ENCODE measurements around the gene BRF1.
"Not testable (repeated sequence)": the region's sequence is repeated elsewhere in the genome, so short reads cannot be mapped to it uniquely, and the experiment has no call there.

The BRF1 gene

DNA sequence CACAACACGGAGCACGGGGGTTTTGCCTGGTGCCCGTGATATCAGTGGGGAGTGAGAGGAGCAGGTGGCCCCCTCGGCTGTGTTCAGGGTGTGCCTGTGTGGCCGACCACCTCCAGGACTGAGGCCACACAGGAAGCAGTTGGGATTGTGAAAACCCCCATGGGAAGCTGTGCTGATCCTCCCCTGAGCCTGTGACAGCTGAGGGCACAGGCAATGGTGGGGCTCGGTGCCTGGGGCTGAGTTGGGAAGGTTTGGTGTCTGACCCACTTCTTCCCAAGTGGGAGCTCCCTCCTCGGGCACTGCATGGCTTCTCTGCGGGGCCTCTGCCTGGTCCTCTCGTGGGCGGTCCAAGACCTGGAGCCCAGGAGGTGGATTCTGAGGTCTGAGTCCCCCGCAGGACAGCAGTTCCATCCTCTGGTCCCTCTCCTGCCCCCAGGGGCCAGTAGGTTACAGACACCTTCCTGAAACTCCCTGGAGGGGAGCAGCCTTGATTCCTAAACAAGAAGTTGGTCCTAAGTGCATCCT is 31.6 kb upstream of the BRF1 start:
- FAIRE-seq (no peak), DNase-seq (ENCODE audit: low spot score) (no peak)

DNA sequence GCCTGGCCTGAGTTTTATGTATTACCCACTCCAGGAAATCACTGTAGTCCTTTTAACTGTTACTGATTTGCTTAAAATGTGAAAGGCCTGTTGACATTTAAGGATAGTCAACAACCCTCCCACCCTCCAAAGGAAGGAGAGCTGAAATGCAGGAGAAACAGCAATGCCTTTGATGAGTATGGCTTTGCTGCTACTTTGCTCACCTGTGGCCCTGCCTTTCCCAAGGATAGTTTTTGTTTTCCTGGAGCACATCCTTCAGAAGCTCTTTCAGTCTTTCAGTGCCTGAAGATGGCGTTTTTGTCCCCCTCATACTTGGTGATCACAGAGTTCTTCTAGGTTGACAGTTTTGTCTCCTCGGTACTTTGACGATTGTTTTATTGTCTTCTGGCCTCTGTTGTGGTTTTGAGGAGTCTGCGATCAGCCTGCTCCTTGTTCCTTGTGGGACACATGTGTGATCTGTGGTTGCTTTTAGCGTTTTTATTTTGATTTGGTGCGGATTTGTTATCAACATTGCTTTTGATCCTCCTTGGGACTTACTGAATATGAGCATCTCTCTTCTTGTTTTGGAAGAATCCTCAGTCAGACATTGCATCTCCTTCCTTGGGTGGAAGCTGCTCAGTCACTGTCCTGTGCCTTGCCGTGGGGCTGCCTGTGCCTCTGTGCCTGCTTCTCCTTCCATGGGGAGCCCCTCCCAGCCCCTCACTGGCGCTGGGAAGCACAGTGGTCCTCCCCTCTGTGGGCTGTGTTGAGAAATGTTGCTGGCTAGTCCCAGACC is 31.0 kb upstream of the BRF1 start:
- DNase-seq (ENCODE audit: low spot score) (no peak), FAIRE-seq (no peak)

DNA sequence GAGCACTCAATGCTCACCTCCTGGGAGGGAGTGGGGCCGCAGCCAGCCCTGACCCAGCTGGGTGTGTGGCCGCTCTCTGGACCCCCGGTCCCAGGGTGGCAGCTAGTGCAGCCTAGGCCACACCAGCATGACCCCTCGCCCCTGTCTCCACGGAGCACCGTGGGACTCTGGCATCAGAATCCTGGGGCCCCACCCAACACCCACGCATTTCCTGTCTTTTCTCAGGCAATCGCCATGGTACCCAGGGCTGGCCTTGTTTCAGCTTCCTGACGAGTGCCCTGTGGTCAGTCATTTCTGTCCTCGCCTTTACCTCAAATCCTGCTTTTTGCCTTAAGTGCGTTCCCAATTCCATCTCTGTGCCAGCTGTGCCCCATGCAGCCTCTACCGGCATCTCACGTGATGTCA is 29.7 kb upstream of the BRF1 start:
- FAIRE-seq (no peak), DNase-seq (ENCODE audit: low spot score) (no peak)

DNA sequence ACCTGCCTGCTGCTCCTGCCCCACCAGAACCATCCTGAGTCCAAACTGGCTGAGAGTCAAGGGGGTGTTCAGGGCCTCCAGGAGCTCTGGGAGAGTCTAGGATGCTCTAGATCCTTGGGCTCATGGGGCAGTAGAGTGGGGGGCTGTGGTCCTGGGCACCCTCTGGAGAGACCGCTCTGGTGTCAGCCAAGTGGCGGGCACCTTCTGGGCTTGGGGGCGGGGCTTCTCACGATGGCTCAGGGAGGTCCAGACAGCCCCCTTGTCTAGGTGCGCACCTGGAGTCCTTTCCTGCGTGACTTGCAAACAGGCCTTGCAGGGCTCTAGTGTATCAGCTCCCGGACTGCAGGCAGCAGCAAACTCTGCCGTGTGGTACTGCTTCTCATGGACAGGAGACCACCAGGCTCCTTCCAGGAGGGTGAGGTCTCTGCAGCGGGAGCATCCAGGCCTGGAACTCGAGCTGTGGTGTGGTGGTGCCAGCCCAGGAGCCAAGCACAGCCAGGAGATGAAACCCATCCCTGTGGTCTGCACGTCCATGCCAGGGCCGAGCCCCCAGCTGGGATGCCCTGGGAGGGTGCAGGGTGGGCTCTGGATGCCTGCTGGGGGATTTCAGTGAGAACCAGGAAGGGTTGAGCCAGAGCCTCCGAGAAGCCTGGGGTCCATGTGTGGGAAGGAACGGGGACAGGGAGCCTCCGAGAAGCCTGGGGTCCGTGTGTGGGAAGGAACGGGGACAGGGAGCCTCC is 28.8 kb upstream of the BRF1 start:
- FAIRE-seq (no peak), DNase-seq (ENCODE audit: low spot score) (no peak)

DNA sequence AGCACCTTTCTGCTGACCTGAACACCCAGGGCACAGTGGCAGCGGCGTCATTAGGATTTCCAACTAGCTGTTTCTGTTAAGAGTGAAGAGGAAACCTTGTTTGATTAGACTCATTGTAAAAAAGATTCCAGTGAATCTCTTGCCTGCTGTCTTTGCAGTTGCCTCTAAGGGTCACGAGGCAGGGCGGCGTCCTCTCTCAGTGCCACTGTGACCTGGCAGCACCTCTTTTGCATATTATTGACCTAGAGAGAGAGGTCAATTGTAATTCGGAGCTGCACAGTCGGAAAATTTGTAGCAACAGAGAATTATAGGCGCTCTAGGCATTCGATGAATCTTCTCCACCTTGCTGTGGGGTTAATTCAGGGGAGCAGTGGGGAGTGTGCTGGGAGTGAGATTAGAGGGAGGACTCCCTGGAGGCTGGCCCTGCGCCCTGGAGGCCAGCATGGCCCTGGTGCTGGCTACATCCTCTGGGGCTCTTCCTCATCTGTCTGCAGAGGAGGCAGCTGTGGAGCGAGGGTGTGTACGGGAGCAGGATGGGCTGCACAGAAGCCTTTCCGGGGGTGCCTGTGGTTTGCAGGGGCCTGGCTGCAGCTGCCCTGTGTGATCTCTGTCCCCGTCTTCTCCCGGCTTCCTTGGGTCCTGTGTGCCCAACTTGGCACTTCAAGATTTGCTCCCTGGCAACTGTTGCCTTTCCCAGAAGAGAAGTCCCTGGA is 28.0 kb upstream of the BRF1 start:
- no peak for FAIRE-seq
- no peak for DNase-seq (ENCODE audit: low spot score)

DNA sequence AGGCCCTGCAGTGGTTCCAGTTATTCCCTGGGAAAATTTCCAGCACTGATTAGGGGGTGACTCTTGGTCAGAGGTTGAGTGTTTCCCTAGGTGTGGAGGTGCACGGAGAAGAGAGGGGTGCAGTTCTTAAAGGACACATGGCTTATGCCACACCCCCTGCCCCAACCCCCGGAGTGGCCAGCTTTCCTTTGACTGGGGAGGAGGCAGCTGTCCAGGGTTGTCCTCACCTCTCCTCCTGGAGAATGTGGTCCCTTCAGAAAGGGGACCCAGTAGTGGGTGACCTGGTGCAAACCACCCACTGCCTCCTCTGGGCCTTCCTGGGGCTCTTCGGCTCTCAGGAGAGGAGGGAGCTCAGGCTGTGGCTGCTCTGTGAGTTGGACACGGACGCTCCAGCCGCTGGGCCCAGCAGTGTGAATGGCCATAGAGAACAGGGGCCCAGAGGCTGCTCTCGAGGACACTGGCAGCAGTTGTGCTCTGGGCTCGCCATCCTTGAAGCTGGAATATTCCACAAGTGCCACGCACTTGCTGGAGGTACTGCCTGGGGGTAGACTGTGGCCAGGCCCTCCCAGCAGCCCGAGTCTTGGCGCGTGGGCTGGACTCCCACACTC is 27.4 kb upstream of the BRF1 start:
- FAIRE-seq (no peak), DNase-seq (ENCODE audit: low spot score) (no peak)

DNA sequence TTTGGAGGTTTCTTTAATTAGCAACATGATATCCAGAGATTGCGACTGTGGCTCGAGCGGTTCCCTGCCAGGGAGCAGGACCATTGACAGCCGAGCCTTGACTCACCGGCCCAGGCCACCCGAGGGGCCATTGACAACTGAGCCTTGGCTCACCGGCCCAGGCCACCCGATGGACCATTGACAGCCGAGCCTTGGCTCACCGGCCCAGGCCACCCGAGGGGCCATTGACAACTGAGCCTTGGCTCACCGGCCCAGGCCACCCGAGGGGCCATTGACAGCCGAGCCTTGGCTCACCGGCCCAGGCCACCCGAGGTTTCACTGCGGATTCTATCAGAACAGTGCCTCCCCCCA is 26.9 kb upstream of the BRF1 start:
- DNase-seq (ENCODE audit: low spot score); FAIRE-seq: not testable (repeated sequence)

DNA sequence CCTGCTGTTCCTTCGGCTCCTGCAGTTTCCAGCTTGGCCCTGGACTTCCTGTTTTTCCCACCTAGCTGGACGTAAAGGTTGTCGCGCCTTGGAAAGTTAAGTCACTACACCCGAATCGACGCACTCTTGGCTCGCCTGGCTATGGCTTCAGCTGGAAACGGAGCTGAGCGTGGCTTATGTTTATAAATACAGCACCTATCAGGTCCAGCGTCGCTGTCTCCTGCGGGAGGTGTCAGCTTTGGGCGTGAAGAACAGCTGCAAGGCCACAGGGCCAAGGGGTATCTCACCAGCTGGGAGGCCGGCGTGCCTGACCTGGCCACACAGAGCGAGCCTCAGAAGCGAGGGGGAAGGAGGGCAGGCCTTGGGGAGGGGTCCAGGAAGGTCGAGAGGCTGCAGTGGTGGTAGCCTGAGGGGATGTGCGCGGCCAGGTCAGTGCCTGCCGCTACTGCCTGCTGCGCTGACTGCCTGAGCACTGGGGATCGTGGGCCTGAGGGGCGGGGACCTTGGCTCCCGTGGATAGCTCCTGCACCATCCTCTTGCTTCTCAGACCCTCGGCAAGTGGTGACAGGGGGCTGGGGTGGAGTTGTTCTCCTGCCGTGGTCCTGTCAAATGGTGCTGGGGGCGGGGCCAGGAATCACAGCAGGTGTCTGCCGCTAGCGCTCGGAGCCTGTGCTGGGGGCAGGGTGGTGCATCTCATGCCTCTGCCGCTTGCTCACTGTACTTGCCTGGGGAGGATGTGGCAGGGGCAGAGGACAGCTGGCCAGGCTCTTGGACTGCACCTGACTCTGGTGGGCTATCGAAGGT is 26.3 kb upstream of the BRF1 start:
- FAIRE-seq (no peak), DNase-seq (ENCODE audit: low spot score) (no peak)

DNA sequence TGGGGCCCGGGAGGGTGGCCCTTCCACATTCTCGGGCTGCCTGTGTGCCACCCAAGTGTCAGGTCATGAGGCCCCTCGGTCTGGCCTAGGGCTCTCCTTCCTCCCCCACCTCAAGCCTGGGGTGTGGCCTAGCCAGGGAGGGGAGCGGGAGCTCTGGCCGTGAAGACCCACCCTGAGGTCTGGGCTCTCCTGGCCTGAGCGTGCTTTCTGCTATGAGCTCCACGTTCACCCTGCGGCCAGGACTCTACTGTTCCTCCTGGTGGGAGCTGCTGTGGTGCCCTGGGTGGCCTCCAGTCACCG is 25.7 kb upstream of the BRF1 start:
- FAIRE-seq (no peak), DNase-seq (ENCODE audit: low spot score) (no peak)

DNA sequence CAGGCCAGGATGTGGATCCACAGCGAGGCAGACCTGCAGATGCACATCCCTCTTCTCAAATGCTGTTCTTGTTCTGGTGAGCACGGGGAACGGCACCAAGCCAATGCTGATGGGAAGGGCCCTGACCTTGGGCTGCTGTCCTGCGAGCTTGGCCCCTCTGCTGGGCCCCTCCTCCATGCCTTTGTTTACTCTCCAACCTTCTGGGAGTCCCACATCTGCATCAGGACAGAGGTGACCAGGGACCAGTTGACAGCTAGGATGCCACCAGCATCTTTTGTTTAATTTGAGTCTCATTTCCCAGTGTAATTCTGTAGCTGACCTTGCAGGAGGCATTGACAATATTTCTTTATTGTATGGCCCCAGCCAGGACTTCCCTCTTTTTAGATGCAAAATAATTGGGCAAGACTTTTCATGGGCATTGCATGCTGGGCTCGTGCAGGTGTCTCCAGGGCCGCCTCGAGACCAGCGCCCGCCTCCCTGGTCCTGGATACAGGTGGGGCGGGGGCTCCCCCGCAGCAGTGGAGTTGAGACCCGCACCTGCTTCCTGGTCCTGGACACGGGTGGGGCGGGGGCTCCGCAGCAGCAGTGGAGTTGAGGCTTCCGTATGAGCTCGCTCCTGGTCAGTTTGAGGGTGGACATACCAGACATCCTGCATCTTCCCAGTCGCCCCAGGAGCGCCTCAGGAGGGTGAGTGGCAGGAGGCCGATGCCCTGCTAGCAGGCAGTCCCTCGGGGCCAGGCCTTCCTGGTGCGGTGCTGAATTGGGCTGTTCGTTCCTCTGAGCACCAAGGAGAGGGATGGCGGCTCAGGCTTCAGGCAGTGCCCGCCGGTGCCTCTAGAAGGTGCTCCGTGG is 25.1 kb upstream of the BRF1 start:
- FAIRE-seq (no peak), DNase-seq (ENCODE audit: low spot score) (no peak)

DNA sequence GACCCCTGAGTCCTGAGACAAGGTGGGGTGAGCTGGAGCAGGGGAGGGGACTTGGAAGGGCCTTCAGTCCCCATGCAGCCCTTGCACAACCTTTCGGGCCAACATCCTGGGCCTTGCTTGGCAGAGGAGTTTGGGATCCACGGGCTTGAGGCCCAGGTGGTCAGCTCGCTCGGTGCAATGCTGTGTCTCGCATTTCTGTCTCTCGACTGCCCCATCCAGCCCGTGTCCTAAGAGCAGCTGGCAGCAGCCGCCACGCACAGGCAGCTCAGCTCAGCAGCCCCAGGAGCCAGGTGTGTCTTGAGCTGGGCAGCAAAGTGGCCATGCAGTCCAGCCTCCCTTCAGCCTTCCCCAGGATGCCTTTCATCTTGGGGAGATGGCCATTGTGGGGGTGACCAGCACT is 24.5 kb upstream of the BRF1 start:
- DNase-seq (ENCODE audit: low spot score): no peak
- no peak for FAIRE-seq

DNA sequence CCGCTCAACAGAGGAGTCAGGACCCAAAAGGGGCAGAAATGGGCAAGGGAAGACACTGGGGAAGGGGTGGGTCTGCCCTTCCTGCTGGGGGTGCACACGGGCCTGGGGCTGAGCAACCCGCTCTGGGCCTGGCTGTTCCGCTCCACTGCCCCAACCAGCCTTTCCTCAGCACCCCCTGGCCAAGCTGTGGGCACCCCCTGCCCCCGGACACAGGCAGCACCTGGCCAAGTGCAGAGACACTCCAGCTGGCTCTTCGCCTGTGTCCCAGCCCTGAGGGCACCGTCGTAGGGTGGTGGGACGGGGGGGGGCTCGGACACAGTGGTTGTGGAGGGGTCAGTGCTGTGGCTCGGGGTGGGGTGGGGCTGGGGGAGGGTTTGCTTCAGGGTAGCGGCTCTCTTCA is 24.1 kb upstream of the BRF1 start:
- DNase-seq (ENCODE audit: low spot score): no peak
- FAIRE-seq: no peak

DNA sequence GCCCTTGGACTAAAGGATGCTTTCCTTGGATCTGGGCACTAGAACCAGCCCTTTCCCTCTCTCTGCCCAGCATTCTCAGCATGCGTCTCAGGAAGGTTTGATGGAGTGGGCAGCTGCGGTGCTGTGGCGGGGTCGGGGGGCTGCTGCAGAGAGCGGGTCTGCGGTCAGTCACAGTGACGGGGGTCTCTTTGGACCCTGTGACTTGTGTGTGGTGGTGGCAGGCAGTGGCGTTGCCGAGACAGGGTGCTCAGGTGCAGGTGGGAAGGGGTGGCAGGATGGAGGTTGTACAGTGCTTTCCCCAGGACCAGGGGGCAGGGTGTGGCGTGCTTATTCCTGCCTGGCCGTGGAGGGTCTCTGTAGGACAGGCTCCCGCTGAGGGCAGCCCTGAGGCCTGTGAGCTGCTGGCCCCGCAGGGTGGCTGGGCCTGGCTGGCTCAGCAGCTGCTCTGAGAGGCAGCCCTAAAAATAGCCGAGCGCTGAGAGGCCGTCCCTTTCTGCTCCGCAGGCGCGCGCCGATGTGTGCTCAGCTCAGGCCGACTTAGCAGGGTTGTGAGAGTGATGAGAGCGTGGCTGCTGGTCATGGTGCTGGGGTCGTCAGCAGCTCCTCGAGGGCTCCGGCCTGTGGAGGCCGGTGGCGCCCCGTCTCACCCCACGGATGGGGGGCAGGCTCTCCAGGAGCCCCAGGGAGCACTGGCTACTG is 23.4 kb upstream of the BRF1 start:
- DNase-seq (ENCODE audit: low spot score) (no peak), FAIRE-seq (no peak)

DNA sequence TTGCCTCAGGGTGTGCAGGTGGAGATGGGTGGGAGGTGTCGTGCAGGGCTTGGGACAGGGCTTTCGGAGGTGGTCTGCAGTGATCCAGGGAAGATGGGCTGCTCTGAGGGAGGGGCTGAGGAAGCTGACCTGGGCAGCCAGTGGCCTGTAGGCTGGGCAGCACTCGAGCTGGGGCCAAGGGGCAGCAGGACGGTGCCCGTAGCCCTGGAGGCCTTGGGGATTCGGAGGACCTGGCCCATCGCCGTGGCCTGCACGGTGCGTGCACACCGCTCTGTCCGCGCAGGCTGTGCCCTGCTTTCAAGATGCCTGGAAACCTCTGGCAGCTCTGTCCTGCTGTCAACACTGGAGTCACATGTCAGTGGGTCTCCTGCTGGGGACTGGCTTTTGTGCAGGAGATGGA is 22.9 kb upstream of the BRF1 start:
- FAIRE-seq (no peak), DNase-seq (ENCODE audit: low spot score) (no peak)

DNA sequence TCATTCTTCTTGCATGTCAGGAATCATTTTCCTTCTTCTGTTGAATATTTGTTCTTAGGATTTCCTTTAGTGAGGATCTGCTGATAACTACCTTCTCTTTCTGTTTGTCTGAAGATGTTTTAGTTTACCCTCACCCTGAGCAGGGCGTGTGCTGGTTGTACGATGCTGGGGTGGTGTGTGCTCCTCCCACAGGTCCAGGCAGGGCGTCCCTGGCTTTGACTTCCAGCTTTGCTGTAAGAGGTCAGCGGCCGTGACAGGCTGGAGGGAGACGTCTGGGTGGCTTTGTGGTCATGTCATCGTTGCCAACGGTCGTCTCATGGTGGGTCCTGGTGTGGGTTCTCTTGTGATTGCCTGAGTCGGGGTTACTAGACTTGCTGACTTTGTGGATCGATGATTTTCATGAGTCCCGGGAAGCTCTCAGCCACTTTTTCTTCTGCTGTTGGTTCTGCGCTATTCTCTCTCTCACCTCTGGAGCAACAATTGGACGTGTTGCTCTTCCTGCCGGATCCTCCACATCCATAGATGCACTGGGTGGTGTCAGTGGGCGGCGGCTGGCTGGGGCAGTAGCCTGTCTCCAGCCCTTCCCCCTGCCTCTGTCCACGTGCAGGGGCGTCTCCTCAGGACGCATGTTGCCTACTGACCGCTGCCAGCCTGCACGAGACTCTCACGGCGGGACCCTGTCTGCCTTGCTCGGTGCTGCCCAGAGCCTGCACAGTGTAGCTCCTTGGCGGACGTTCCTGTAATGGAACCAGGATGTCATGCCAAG is 22.2 kb upstream of the BRF1 start:
- DNase-seq (ENCODE audit: low spot score) (no peak), FAIRE-seq (no peak)

DNA sequence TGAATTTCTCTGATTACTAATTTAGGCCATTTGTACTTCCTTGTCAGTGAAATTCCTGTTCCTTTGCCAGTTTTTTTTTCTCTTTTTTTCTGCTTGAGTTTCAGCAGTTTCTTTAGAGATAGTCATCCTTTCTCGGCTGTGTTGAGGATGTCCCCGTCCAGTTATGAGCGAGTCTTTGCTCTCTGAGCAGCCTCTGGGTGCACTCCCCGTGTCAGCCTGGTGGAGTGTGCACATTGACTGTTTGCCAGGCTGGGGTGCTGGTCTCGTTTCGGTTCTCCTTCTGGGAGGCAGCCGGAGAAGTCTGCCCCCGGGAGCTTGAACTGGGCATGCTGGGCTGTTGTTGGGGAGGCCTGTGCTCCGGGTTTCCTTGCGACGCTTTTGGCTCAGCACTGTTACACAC is 16.7 kb upstream of the BRF1 start:
- FAIRE-seq: no peak
- DNase-seq (ENCODE audit: low spot score): no peak

DNA sequence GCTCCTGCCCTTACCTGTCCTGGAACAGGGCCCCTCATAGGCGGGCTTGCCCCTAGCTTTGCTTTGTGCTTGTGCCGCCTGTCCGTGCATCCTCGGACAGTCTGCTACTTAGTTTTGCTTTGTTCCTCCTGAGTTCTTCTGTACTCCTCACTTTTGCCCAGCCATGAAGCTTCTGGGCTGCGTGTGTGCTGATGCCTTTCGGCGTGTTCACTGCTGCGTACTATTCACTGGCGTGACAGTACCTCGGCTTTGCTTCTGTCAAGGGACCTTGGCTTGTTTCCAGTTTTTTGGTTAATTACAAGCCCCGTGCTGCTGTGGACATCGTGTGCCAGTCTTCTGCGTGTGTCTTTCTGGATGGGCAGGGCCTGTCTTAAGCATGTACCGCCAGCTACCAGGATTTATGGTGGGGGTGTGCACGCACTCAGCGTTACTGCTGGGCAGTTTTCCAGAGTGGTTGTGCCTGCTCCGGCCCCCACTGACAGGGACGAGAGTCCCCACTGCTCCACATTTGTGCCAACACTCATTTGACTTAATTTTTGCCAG is 16.2 kb upstream of the BRF1 start:
- FAIRE-seq (no peak), DNase-seq (ENCODE audit: low spot score) (no peak)

DNA sequence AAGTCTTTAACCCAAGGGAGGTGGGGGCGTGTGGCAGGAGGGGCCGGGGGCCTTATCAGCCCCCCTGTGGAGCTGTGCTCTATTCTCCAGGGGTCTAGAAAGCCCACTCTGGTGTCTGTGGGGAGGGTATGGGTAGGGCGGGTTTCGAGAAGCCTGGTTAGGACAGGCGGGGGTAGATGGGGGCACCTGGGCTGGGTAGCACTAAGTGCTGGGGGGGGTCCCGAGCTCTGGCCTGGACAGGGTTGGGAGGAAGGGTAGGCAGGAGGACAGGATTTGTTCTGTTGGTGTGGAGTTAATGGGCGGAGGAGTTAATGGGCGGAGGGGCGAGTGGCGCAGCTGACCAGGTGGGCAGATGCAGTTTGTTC is 15.8 kb upstream of the BRF1 start:
- DNase-seq (ENCODE audit: low spot score) (no peak), FAIRE-seq (no peak)
